ENCODE results near the gene SAMD8.
"Not testable (repeated sequence)": the region's sequence is repeated elsewhere in the genome, so short reads cannot be mapped to it uniquely, and the experiment has no call there.

Gene SAMD8

GRCh38 chr10:75191821-75192568 is 80.5 kb downstream of the SAMD8 start:
- DNase-seq (ENCODE audit: low spot score) (peak; percentile 23), FAIRE-seq (no peak)

- not testable (repeated sequence) for FAIRE-seq; DNase-seq (ENCODE audit: low spot score)
Observed at GRCh38 chr10:75194625-75195024, 83.2 kb downstream of the SAMD8 start.

DNA sequence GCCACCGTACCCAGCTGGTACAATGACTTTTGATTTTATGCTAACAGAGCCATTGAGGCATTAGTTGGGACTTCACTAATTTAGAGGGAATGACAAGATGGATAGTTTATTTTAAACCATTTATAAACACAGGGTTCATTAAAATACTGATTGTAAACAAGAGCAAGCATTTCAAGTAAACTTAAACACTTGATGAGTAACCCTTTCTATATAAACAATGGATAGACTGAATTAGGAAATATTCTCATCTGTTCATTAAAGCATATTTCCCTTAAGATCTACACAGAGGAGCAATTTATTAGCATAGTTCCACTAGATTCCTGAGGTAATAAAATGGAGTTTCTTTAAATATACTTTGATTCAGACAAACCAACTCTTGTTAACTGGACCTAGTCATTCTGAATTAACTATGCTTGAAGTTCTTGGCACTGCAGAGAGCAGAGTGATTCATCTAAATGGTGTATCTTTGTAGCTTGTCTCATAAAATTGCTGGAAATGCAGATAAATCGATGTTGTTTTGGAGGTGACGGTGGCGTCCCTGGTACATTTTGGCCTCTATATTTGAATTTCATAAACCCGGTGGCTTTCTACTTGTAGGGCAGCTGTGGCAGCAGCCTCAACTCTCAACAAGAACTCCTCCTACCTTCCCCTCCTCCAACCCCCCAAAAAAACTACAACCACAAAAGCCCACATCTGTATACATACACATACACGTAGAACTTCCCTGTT is 83.7 kb downstream of the SAMD8 start:
- FAIRE-seq (no peak), DNase-seq (ENCODE audit: low spot score) (no peak)

GRCh38 chr10:75197066-75197465 is 85.6 kb downstream of the SAMD8 start:
- DNase-seq (ENCODE audit: low spot score) (no peak), FAIRE-seq (no peak)

GRCh38 chr10:75197906-75198305 is 86.5 kb downstream of the SAMD8 start:
- FAIRE-seq (no peak), DNase-seq (ENCODE audit: low spot score) (no peak)

DNA sequence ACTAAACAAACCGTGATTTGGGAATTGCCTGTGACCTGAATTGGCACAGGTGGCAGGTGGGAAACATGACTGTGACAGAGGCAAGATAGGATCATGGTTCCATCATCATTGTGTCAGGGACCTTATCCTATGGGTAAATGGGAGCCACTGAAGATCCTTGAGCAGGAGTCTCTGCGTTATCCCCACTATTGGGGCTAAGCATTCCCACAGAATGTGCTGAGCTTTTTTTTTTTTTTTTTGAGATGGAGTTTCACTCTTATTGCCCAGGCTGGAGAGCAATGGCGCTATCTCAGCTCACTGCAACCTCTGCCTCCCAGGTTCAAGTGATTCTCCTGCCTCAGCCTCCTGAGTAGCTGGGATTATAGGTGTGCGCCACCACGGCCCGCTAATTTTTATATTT is 88.5 kb downstream of the SAMD8 start:
- FAIRE-seq, result not testable (repeated sequence)

GRCh38 chr10:75201793-75202307 is 90.4 kb downstream of the SAMD8 start:
- DNase-seq (ENCODE audit: low spot score), result no peak
- no peak for FAIRE-seq

More for the DNA sequence above, 88.5 kb downstream of the SAMD8 start:
- DNase-seq (ENCODE audit: low spot score), result not testable (repeated sequence)

GRCh38 chr10:75202321-75203045 is 91.0 kb downstream of the SAMD8 start:
- no peak for DNase-seq (ENCODE audit: low spot score)
- FAIRE-seq, result no peak

DNA sequence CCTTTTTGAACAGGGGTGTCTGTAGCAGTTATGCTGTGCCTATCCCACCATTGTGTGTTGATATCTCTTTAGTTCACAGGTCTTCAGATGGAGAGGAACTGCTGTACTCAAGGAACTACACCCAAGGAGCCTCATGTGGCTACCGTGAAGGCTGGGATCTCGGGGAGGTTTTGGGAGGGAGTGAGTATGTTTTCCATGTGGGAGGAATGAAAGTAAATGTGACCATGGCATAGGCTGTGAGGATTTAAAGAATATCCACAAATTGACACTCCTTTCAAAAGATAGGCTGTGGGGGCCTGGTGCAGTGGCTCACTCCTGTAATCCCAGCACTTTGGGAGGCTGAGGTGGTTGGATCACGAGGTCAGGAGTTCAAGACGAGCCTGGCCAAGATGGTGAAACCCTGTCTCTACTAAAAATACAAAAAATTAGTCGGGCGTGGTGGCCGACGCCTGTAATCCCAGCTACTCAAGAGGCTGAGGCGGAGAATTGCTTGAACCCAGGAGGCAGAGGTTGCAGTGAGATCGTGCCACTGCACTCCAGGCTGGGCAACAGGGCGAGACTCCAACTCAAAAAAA is 91.7 kb downstream of the SAMD8 start:
- not testable (repeated sequence) for DNase-seq (ENCODE audit: low spot score); FAIRE-seq

- FAIRE-seq (no peak), DNase-seq (ENCODE audit: low spot score) (no peak)
Observed at GRCh38 chr10:75203724-75204123, 92.3 kb downstream of the SAMD8 start.

DNA sequence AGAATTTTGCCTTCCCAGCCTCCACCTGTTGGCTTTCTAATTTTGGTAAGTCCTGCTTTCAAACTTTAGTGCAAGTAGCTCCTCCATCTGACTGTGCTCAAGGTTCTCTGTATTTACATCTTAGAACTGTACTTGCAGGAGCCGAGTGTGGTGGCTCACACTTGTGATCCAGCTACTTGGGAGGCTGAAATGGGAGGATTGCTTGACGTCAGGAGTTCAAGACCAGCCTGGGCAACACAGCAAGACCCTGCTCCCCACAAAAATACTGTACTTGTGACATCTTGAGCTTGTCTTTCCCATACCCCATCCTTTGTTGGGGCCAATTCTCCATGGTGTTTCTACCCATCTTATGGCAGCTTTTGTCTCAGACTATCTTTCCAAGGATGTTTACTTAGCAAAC is 94.5 kb downstream of the SAMD8 start:
- FAIRE-seq (no peak), DNase-seq (ENCODE audit: low spot score) (no peak)

GRCh38 chr10:75206638-75207037 is 95.2 kb downstream of the SAMD8 start:
- not testable (repeated sequence) for FAIRE-seq; DNase-seq (ENCODE audit: low spot score)

- no peak for FAIRE-seq
- DNase-seq (ENCODE audit: low spot score), result no peak
Observed at GRCh38 chr10:75207079-75207856, 95.8 kb downstream of the SAMD8 start.

GRCh38 chr10:75207857-75208144 is 96.3 kb downstream of the SAMD8 start:
- DNase-seq (ENCODE audit: low spot score), result no peak
- FAIRE-seq, result no peak

- no peak for DNase-seq (ENCODE audit: low spot score)
- FAIRE-seq, result no peak
Observed at GRCh38 chr10:75208181-75208580, 96.7 kb downstream of the SAMD8 start.

- DNase-seq (ENCODE audit: low spot score) (no peak), FAIRE-seq (no peak)
Observed at GRCh38 chr10:75209086-75209920, 97.8 kb downstream of the SAMD8 start.

DNA sequence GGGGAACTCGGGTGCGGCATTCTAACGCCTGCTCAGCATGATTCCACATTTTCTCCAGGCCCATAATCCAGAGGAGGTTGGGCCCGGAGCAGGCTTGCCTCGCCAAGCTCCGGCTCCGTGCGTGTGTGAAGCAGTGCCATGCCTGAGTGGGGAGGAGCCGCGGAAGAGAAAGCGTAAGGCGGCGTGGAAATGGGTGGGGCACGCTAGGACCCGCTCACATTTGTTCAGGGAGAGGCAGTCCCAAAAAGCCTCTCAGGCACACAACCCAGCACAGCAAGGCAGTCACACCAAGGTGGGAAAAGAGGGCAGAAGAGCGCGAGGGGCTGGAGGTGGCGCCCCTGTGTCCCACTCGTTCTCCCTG is 98.4 kb downstream of the SAMD8 start:
- DNase-seq (ENCODE audit: low spot score) (peak; percentile 75), FAIRE-seq (no peak)

DNA sequence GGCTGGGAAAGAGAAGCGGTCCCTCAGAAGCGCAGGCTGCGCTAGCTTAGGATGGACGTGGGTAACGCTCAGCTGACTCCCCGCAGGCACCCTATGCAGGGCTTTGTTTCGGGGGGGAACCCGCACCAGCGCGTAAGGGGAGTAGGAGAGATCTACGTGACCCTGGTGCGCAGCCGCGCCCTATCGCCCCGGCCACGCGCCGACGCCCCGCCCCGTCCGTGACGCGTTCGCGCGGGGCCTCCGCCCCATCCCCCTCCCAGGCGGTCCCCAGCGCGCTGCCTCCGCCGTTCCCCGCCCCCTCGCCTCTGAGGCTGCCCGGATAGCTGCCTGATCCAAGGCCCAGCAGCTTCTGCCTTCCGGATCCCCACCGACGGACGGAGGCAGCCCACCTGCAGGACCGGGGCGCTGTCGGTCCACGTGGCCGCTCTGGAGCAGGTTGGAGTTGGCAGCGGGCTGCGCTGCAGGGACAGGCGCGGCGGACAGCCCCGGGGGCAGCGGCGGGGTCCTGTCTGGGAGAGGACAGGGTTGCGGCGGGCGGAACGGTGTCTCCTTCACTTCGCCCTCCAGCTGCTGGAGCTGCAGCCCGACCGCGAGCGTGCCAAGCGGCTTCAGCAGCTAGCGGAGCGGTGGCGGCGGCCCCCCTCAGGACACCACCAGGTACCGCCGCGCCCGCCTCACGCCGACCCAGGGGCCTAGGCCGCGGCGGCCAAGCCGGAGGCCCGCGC is 99.0 kb downstream of the SAMD8 start, which contains the start of gene VDAC2:
Gene VDAC2 (plus strand): TSS at position 515 of the 725 bp plus-strand sequence. CDS start 363 bp downstream, outside the sequence.
- FAIRE-seq (peak; percentile 79), DNase-seq (ENCODE audit: low spot score) (peak; percentile 97)

DNA sequence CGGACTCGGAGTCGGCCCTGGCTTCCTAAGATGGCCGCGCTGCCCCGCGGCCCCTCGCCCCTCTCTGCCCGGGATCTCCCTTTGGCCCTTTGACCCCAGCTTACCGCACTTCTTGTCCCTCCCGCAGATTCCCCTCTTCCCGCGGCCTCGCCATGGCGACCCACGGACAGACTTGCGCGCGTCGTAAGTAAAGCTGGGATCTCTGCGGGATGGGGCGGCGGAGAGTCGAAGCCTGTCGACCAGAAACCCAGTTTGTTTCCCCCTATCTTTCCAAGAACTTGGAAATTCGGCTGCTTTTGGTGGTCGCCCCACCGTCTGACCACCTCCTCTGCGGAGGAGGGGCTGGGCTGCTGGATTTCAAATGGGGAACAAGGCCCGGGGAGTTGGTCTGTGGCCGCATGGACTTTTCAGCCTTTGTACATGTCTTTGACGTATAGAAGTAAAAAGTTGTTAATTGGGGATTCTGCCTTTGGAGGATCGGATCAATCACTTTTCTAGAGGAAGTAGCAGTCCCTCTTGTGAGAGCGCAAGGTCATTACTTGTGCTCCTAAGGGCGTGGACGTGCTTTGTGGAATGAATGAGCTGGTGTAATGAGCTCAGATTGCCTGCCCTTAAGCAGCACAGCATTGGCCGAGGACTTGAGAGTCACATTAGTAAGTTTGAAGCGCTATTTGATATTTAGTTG is 99.7 kb downstream of the SAMD8 start:
- no peak for FAIRE-seq
- peak; percentile 34 for DNase-seq (ENCODE audit: low spot score)
